ENCODE results near the gene MXD1.
A peak's percentile ranks its signal among the peaks of the same experiment; 100 is the strongest.
"Not testable (repeated sequence)": the region's sequence is repeated elsewhere in the genome, so short reads cannot be mapped to it uniquely, and the experiment has no call there.

Gene MXD1

DNA sequence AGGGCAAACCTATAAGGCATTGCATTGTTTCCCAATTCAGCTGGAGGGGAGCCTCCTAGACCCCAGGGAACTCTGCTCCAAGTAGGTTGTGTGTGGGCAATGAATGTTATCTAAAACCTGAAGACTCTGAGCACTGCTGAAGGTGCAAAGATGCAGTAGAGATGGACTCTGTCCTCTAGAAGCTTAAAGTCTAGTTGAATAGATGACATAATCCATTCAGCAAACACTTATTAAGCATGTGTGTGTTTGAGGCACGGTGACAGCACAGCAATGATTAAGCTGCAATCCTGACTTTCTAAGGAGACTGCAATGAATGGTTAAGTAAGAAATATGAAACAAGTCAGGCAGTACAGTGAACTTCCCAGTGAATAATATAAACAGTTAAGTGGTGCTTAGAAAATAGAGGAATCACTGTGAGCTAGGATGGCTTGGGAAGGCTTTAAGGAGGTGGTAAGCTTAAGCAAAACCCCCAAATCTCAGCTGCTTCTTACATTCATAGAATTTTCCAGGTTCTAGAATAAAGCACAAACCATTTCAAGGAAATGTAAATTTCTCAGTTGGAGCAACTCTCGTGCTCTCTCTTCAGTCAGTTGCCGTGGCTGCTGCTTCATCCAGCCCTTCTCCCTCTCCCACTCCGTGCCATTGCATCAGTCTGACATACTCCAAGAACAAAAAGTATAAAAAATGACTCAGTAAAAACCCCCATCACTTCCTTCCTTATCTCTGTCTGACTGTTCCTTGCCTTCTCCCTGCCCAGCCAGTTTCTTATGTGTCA is 19.1 kb downstream of the MXD1 start:
- peak in 1 of 2 donors; percentile 35 for DNase-seq

DNA sequence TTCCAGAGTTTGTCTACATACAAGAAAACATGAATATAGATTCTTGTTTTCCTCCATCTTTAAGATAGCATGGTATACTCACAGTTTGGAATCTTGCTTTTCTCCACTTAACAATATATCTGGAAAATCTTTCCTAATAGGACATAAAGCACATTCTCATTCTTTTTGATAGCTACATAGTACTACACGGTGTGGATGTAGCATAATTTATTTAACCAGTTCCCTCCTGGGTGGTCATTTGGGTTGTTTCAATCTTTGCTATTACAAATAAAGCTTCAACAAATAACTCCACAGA is 19.7 kb downstream of the MXD1 start:
- no peak for DNase-seq

DNA sequence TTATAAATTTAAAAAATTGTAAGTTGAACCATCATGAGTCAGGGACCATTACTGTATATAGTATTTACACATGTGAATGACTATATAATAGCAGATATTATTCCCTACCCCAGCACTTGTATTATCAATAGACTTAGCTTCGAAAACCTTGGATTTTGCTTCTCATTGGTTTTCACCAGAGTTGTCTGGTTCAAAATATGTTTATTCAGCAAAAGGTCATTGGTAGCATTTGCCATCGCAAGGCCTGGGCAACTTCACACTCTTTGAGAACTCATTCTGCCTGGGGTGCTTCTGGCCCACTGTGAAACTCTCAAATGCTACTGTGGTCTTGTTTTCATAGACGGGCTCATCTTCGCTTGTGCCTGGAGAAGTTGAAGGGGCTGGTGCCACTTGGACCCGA is 20.1 kb downstream of the MXD1 start:
- DNase-seq, result no peak

DNA sequence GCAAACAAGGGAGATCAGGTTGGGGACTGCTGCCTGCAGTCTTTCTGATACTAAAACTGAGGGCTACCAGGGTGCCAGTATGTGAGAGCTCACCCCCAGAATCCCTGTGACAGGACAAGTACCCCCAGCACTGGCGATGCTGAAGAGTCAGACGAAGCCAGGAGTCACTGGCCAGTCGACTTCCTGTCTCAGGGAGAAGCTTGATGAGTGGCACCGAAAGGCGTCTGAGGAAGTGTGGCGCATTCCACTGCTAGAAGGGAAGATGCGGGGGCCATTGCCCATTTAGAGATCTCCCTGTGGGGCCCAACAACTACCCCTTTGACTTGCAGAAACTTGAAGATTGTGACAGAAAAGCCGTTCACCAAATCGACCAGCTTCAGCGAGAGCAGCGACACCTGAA is 22.0 kb downstream of the MXD1 start:
- DNase-seq, result no peak

DNA sequence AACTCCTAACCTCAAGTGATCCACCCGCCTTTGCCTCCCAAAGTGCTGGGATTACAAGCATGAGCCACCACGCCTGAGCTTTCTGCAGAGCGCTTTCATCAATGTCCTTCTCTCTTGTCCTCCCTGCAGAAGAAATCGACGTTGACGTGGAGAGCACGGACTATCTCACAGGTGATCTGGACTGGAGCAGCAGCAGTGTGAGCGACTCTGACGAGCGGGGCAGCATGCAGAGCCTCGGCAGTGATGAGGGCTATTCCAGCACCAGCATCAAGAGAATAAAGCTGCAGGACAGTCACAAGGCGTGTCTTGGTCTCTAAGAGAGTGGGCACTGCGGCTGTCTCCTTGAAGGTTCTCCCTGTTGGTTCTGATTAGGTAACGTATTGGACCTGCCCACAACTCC is 23.1 kb downstream of the MXD1 start:
- DNase-seq, result no peak

DNA sequence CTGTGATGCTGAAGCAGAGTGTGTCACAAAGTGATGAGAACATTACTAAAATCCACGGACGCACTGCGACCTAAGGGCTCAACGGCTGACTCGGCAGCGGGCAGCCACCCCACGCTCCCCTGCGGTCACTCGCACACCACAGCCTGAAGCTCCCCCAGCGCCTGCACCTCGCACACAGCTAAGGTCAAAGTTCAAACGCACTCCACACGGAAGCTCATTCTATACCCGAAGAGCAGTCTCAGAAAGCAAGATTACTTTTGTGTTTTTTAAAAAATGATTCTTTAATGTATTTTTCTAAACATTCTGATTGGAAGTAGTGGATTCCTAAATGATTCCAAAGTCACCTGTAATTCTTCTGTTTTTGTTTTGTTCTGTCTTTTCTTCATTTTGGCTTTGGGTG is 24.8 kb downstream of the MXD1 start:
- no peak for DNase-seq

DNA sequence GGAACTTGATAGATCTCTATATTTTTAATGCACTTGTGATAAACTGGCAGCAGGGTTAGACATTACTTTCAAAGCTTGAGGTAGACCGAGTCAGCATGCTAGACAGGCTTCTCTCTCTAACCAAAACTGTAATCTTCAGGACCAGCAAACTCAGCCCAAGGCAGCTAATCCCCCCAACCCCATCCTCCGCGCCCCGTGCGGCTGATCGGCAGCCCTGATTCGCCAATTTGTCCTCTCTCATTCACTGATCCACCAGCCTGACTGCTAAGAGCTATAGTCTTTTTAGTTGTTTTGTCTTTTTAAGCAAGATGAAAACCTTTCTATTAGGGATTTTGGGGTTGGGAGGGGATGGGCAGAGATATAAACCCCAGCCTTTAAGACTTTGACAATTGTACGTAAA is 25.8 kb downstream of the MXD1 start:
- DNase-seq, result no peak

DNA sequence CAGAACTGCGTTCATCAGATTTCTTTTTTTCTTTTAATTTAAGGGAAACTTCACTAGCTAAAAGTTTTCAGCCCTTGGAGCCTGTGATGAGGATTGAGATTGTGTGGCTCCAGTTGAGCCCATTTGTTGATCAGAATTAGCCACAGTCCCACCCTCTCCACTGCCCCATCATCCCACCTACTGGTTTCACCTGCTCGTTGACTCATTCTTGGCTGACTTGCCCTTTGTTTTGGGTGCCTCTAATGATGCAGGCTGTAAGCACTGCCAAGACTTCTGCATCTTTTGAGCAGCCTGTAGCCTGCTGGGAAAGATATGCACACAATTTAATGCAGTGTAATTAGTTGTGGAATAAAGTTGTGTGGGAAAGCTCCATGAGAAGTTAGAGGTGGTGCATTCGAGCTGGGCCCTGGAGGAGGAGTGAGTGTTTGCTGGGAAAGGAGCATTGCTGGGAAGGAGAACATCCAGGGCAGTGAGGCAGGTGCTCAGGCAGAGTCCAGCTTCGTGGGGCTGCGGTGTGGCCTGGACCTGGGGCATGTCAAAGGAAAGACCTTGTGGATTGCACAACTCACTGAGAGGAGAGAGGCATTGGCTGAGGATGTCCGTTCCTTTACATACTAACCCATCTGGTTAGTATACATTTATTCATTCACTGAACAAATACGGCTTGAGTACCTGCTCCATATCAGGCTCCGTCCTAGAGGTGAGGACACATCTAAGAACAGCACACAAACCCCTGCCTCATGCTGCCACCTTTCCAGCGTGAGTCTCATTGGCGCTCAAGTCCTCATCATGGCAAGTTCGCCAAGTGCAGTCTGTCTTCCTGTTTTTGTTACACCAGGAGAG is 28.3 kb downstream of the MXD1 start:
- DNase-seq, result no peak

DNA sequence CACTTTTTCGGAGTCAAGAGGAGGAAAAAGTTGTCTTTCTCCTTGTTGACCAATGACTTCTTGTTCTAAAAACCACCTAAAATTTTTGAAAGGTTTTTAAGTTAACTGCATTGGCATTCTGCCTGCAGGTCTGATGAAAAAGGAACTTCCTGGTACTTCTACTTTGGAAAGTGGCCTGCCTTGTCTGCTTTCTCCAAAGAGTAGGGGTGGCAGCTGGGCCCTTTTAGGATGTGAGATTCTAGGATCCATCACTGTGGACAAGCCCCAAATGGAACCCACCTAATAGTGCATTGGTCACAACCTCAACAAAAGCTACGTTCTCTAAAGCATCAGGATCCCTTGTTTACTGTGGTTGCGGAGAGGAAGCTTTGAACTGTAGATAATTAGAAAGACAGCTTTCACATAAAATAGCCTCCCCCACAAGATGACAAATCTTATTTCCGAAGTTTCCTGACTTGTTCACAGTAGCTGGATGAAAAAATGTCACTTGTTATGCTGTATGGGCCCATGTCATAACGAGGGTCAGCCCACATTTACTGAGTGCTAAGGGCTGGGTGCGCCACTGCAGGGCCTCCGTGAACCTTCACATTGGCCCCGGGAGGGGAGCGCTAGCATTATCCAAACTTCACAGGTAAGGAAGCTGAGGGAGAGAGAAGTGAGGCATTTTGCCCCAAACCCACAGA is 29.1 kb downstream of the MXD1 start:
- no peak for DNase-seq

DNA sequence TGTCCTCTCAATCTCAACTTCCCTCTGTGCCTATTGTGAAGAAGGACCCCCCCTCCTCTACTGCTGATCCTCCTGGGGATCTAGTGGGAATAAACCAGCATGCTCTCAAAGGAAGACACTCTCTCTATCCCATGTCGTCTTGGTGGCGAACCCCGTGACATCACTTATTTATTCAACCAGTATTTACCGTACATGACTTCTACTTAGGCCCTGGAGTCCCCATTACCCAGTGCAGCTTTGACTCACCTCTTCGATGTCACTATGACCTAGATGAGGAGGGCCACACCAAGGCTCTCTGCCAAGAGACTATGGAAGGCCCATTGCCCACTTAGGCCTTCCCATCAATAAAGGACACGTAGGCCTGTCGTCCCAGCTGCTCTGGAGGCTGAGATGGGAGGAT is 29.8 kb downstream of the MXD1 start:
- no peak for DNase-seq

DNA sequence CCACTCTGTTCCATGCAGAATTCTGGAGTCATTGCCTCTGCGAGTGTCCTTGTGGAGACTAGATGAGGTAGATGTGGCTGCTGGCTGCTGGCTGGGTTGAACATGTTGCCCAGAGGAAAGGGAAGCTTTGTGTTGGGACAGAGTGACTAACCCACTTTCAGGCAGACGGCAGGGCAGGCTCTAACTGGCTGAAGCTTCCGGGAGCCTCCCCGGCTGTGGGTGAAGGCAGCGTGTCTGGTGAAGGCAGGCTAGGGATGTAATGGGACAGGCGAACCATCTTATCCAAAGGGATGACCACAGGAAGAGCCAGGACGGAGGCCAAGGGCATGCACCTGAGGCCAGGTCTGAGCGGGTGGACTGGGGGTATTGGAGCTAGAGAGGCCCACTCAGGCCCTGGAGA is 30.5 kb downstream of the MXD1 start:
- DNase-seq, result peak in 1 of 2 donors; percentile 54

DNA sequence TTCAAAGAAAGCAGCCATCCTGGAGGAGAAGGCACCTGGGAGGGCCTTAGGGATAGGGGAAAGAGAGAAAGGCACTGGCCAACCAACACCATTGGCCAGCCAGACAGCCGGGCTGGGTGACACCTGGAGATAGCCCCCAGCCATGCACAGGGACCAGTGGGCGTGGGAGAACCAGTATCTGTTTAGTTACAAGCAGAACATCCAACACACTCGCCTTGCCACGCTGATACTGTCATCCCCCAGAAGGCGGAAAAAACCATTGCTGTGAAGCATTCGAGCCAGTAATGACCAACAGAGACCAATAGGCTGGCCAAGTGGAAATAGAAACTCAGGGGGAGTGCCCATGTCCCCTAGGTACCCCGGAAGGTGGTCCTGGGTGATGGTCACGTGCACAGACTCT is 31.0 kb downstream of the MXD1 start:
- no peak for DNase-seq

DNA sequence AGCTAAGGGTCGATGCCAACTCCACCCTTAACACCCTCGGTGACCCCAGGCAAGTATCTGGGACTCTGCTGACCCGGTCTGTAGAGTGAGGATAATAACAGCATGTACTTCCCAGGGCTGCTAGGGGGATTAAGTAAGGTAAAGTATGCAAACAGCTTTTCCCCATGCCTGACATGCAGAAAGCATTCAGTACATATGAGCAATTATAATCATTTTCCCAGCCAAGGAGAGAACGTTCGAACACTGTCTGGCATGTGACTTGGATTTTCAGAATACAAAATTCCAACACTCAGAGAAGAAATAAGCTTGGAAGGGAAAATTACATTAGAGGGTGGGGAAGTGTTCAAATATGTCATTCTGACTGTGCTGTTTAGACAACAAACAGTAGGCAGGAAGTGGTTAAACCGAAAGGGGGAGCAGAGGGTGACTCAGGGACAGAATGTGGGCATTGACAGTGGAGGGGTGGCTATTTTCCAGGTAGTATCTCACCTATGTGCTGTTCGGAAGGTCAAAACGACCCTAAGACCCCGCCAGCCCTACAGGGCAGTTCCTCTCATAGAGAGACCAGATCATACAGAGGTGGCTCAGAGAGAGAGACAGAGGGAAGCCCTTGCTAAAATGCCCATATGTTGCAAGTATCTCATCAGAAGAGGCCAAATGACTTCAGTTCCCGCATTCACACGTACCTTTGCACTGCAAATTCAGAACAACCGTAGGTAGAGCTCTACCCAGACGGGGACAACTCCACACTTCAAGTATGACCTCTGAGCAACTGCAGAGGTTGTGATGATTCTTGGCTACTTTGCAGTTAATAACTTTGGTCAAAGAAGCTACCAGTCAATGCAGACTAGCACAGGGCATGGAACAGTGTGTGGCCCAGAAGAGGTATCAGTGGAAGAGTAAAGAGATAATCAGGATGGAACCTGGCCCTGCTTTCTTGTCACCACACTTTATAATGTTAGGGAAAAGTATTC is 31.7 kb downstream of the MXD1 start:
- peak; percentile 51 to 72 for DNase-seq

DNA sequence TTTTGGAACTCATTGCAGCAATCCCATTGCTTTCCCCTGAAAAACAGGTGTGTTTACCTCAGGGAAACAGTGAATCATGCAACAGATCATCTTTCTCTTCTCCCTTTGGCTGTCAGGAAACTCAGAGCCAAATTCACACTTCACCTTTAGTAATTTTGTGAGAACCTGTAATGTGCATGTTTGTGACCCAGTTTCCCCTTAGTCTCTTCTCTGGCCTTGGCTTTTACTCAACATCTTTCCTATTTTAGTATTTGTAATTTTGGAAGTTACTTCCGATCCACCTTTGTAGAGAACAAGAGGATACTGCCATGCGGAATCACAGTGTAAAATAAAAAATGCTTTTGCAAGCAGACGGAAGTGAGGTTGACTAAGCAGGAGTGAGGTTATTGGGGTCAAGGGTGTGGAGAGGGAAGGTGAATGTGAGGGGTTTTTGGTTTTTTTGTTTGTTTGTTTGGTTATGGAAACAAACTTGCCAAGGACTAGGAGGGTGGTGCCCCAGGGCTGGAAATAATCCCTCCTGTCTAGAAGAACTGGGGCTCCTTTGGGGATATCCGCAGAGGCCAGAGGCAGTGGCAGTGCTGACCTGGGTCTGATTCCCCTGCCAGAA is 32.5 kb downstream of the MXD1 start:
- DNase-seq, result peak in 1 of 2 donors; percentile 21

DNA sequence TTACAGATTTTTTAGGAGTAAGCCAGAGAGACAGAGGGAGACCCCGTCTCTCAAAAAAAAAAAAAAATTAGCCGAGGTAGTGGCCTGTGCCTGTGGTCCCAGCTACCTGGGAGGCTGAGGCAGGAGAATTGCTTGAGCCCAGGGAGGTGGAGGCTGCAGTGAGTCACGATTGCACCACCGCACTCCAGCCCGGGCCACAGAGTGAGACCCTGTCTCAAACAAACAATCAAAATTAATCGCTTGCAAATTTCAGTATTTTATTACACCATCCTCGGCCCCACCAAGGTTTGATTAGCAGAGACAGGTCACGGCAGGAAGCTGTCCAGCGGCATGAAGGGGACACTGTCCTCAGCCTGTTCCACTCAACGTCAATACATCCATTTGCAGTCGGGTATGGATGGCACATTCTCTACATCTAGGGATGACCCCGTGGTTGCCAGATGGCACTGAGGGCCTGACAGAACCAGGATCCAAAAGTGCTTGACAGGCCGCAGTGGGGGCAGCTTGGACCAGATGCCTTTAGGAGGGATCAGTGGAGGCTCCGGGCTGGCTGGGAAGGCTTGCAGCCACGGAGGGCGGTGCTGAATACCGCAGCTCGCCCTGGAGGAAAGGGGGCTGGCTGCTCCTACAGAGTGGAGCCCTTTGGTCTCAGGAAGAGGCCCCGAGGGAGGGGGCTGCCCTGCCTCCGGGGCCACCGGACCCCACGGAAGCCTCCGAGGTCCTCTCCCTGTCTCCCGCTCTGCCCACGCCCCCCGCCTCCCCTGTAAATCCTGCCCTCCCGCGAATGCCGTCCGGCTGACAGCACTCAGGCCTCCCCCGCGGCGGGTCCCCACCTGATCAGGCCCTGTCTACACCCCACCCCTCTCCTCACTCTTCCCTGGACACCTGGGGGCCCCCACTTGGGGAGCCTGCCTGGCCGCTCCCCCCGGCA is 33.4 kb downstream of the MXD1 start:
- DNase-seq, result no peak

DNA sequence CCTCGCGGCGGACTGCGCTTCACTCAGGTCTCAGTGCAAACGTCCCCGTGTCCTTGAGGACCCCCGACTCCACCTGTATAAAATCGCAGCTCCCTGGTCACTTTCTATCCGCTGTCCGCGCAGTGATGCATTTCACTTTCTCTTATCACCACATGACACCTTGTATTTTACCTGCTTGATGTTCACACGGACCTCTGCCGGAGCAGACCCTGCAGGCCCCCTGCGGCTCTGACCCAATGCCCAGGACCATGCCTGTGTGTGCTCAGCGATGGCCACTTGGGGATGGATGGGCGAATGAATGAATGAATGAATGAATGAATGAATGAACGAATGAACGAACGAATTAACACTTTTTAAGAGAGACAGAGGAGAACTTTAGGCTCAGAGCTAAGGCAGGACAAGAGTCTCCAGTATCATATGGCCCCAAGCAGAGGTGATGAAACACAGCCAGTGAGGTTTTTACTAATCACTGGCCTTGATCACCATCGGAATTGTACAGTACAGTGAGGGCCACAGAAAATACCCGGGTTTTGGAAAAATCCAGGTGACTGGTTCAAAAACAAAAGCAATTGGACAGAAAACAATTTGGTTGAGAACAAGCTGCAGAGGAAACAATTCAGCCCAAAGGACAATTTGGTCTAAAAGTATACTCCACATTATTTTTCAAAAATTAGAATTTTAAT is 34.2 kb downstream of the MXD1 start:
- no peak for DNase-seq

DNA sequence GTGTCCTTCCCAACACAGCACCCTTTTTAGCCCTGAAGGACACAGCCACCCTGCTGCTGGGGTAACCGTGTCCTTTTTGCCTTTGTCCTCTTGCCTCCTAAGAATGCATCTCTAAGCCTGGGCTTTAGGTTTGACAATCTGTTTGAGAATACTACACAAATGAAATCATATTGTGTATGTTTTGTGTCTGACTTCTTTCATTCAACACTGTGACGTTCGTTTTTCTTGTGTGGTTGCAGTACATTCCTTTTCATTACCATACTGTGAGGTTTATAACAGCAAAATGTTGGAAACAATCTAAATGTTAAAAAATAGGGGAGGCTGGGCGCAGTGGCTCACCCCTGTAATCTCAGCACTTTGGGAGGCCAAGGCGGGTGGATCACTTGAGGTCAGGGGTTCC is 35.3 kb downstream of the MXD1 start:
- no peak for DNase-seq

DNA sequence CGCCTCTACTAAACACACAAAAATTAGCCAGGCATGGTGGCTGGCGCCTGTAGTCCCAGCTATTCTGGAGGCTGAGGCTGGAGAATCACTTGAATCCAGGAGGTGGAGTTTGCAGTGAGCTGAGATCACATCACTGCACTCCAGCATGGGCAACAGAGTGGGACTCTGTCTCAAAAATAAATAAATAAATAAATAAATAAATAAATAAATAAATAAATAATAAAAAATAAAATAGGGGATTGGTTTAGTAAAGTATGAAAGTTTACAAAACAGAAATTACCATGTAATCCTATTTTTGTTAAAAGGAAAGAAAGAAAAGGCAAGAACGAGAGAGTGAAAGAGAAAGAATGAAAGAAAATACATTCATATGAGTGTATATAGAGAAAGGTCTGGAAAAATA is 35.8 kb downstream of the MXD1 start:
- DNase-seq, result not testable (repeated sequence)

DNA sequence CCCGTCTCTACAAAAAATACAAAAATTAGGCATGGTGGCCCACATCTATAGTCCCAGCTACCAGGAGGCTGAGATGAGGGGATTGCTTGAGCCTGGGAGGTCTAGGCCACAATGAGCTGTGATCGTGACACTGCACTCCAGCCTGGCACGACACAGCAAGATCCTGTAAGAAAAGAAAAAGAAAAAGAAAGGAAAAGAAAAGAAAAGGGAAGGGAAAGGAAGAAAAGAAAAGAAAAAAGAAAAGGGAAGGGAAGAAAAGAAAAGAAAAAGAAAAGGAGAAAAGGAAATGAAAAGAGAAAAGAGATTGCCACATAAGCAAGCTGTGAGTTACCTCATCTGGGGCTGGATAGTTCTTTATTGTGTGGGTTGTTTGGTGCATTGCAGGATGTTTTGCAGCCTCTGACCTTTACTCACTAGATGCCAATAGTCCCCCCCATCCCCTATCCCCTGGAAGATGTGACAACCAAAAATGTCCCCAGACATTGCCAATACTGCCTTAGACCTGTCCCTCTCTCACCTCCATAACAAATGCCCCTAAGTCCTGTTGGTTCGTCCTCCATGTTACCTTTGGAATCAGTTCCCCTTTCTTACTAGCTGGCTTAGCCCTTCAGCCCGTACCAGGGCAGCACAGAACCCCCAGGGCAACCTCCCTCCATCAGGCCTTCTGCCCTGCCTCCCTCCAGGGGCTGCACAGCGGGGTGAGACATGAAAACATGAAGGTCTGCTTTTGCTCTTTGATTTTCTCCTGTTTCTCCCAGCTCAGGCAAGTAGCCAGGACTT is 37.6 kb downstream of the MXD1 start:
- no peak for DNase-seq

DNA sequence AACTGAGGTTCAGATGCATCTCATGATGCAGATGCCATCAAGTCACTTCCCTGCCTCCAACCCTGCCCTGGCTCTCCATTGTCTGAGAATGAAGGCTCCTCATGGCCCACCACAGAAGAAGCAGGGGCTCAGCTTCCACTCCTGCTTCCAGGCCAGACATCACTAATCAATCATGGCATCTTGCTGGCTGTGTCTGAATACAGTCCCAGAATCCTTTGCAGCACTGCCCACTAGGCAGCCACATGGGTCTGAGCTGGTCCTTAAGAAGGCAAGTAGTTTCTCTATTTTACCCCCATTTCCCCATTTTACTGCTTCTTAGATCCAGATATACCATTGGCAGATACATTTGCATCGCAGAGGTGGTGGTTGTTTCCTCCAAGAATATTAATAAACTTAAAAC is 39.2 kb downstream of the MXD1 start:
- no peak for DNase-seq
